HCT116 (cell line): ENCODE results near the gene THAP10. TPM values are rescaled to one million over a fixed set of nuclear protein-coding genes. Genes with fewer than 3 reads are reported as not detected.

Source experiments
- ATAC-seq: fragments of 200-7000 bp; cut with Tn5 transposase; 2 replicates; pipeline ENCODE4 v1.9.1; 2020; ENCODE audit warnings: mild to moderate bottlenecking, moderate library complexity
- BruUV-seq: library from RNA; stranded (reverse); fragments of 400-500 nt; replicated peaks from 2 replicates; lab custom pipeline; 2021; lab: Mats Ljungman, UMichigan
- CTCF ChIA-PET: fragments of 300-600 bp; sonication (Branson Sonifier 250); formaldehyde crosslinking; loops from one replicate; lab custom pipeline; 2021; ENCODE audit warnings: antibody characterized with exemption; lab: Charles Lee
- POLR2A ChIA-PET: fragments of 300-600, 350-600 bp; sonication (Branson Sonifier 250); formaldehyde crosslinking; loops from one replicate; lab custom pipeline; 2021; ENCODE audit warnings: antibody characterized with exemption; lab: Charles Lee
- RAD21 ChIA-PET, 2 experiments: fragments of 300-600 bp; sonication (Branson Sonifier 250); formaldehyde crosslinking; loops; one replicate each; lab custom pipeline; 2023; ENCODE audit warnings: low total read pairs in 2 of 2; ENCODE audit not compliant: uncharacterized antibody in 2 of 2, unreplicated experiment in 2 of 2, low non-redundant PET in 1 of 2; lab: Charles Lee
- DNase-seq: peaks from one replicate; pipeline ENCODE4 v3.0.0-alpha.2; 2010; ENCODE audit warnings: low read depth, low spot score
- H2AFZ ChIP-seq: fragments of 200-600 bp; shearing (Covaris generic), sonication (generic); 2 replicates; pipeline ENCODE4 v1.6.1; 2017; ENCODE audit warnings: low read depth, mixed run types, mixed read lengths, antibody characterized with exemption, low read length; ENCODE audit not compliant: poor library complexity, severe bottlenecking
- H3K27ac ChIP-seq: 2 replicates; pipeline ENCODE4 v1.5.1; 2012; ENCODE audit warnings: low read depth, low read length
- H3K27me3 ChIP-seq: fragments of 200-600 bp; sonication (generic); 2 replicates; pipeline ENCODE4 v1.6.1; 2016; ENCODE audit warnings: mixed run types, low read length, mixed read lengths; ENCODE audit not compliant: insufficient read depth
- H3K36me3 ChIP-seq, 2 experiments: fragments of 200-500 bp in 1 of 2; fragments of 200-600 bp in 1 of 2; sonication (Bioruptor generic) in 1 of 2; sonication (generic) in 1 of 2; 2 replicates each; pipeline versions ENCODE4 v1.5.1 to v1.6.1; 2014 to 2016; ENCODE audit warnings: low read length in 2 of 2, inconsistent platforms in 1 of 2, mixed read lengths in 1 of 2, mixed run types in 1 of 2; ENCODE audit not compliant: insufficient read depth in 2 of 2, control insufficient read depth in 1 of 2
- H3K4me1 ChIP-seq, 2 experiments: fragments of 200-600 bp in 1 of 2; sonication (generic) in 1 of 2; 2 replicates each; pipeline versions ENCODE4 v1.5.1 to v1.6.1; 2012 to 2017; ENCODE audit warnings: low read length in 2 of 2, inconsistent platforms in 1 of 2, mild to moderate bottlenecking in 1 of 2, mixed read lengths in 1 of 2, mixed run types in 1 of 2, moderate library complexity in 1 of 2; ENCODE audit not compliant: insufficient read depth in 2 of 2, control insufficient read depth in 1 of 2
- H3K4me2 ChIP-seq: fragments of 200-600 bp; sonication (generic); 2 replicates; pipeline ENCODE4 v1.6.1; 2017; ENCODE audit warnings: mixed run types, low read length, mixed read lengths
- H3K4me3 ChIP-seq, 2 experiments: fragments of 200-600 bp in 1 of 2; sonication (generic) in 1 of 2; replicated peaks in 1 of 2; 2 replicates each; pipeline ENCODE4 v1.5.1; 2011 to 2016; ENCODE audit warnings: low read length in 2 of 2, control low read depth in 1 of 2, low read depth in 1 of 2, mild to moderate bottlenecking in 1 of 2, mixed read lengths in 1 of 2, mixed run types in 1 of 2
- H3K79me2 ChIP-seq: fragments of 200-600 bp; sonication (generic); 2 replicates; pipeline ENCODE4 v1.6.1; 2017; ENCODE audit warnings: mild to moderate bottlenecking, mixed run types, low read length, moderate library complexity, mixed read lengths; ENCODE audit not compliant: insufficient read depth
- H3K9ac ChIP-seq: fragments of 200-600 bp; sonication (generic); 2 replicates; pipeline ENCODE4 v1.6.1; 2016; ENCODE audit warnings: low read length, mixed read lengths
- H3K9me2 ChIP-seq: fragments of 200-600 bp; sonication (generic), shearing (Covaris generic); 2 replicates; pipeline ENCODE4 v1.6.1; 2017; ENCODE audit warnings: mixed run types, mild to moderate bottlenecking, moderate library complexity; ENCODE audit not compliant: insufficient read depth
- H3K9me3 ChIP-seq, 2 experiments: fragments of 200-500 bp in 1 of 2; fragments of 200-600 bp in 1 of 2; sonication (Bioruptor generic) in 1 of 2; sonication (generic) in 1 of 2; 2 replicates each; pipeline ENCODE4 v1.6.1; 2014 to 2017; ENCODE audit warnings: low read length in 2 of 2, mixed read lengths in 2 of 2, inconsistent platforms in 1 of 2, low read depth in 1 of 2, mild to moderate bottlenecking in 1 of 2, mixed run types in 1 of 2, moderate library complexity in 1 of 2; ENCODE audit not compliant: control insufficient read depth in 1 of 2, insufficient read depth in 1 of 2
- H4K20me1 ChIP-seq: fragments of 200-600 bp; sonication (generic), shearing (Covaris generic); 2 replicates; pipeline ENCODE4 v1.6.1; 2017; ENCODE audit warnings: mixed run types, mild to moderate bottlenecking, moderate library complexity; ENCODE audit not compliant: insufficient read depth
- ATF3 ChIP-seq: IDR thresholded peaks from 2 replicates; pipeline ENCODE4 v1.6.1; 2012
- CBX3 ChIP-seq: IDR thresholded peaks from 2 replicates; pipeline ENCODE4 v1.6.1; 2012; ENCODE audit warnings: low read depth
- CEBPB ChIP-seq: IDR thresholded peaks from 2 replicates; pipeline ENCODE4 v1.6.1; 2012; ENCODE audit warnings: low read depth
- CTCF ChIP-seq, 3 experiments: fragments of 200-600 bp in 1 of 3; sonication (generic) in 1 of 3; IDR thresholded peaks in 2 of 3; conservative IDR thresholded peaks in 1 of 3; 2 replicates each; pipeline ENCODE4 v1.5.1; 2012 to 2017; ENCODE audit warnings: low read depth in 2 of 3, low read length in 2 of 3, antibody characterized with exemption in 1 of 3, borderline replicate concordance in 1 of 3, control low read depth in 1 of 3, mild to moderate bottlenecking in 1 of 3, mixed read lengths in 1 of 3, mixed run types in 1 of 3, moderate library complexity in 1 of 3; ENCODE audit not compliant: insufficient read depth in 1 of 3
- EGR1 ChIP-seq: IDR thresholded peaks from 2 replicates; pipeline ENCODE4 v1.6.1; 2012; ENCODE audit warnings: low read depth
- EZH2 ChIP-seq: fragments of 200-600 bp; sonication (generic); IDR thresholded peaks from 2 replicates; pipeline ENCODE4 v1.6.1; 2017; ENCODE audit warnings: antibody characterized with exemption, mixed run types
- EZH2phosphoT487 ChIP-seq: fragments of 200-600 bp; IDR thresholded peaks from 2 replicates; pipeline ENCODE4 v1.6.1; 2018; ENCODE audit warnings: antibody characterized with exemption, borderline replicate concordance
- FOSL1 ChIP-seq: IDR thresholded peaks from 2 replicates; pipeline ENCODE4 v1.6.1; 2012; ENCODE audit warnings: low read depth
- JUND ChIP-seq: IDR thresholded peaks from 2 replicates; pipeline ENCODE4 v1.6.1; 2012
- MAX ChIP-seq: IDR thresholded peaks from 2 replicates; pipeline ENCODE4 v1.6.1; 2012
- POLR2A ChIP-seq: IDR thresholded peaks from 2 replicates; pipeline ENCODE4 v1.7.0; 2011; ENCODE audit warnings: borderline replicate concordance; ENCODE audit not compliant: insufficient read depth, insufficient read length; ENCODE audit errors: extremely low read depth
- POLR2AphosphoS5 ChIP-seq: IDR thresholded peaks from 2 replicates; pipeline ENCODE4 v1.6.1; 2011; ENCODE audit warnings: mild to moderate bottlenecking, low read depth, low read length, moderate library complexity
- RAD21 ChIP-seq: IDR thresholded peaks from 2 replicates; pipeline ENCODE4 v1.6.1; 2012; ENCODE audit warnings: low read depth, mild to moderate bottlenecking
- SIN3A ChIP-seq: IDR thresholded peaks from 2 replicates; pipeline ENCODE4 v1.6.1; 2012; ENCODE audit warnings: low read depth
- SP1 ChIP-seq: IDR thresholded peaks from 2 replicates; pipeline ENCODE4 v1.6.1; 2012; ENCODE audit warnings: low read depth
- TCF7L2 ChIP-seq: IDR thresholded peaks from 2 replicates; pipeline ENCODE4 v1.7.0; 2011; ENCODE audit warnings: borderline replicate concordance, inconsistent platforms; ENCODE audit not compliant: insufficient read depth, insufficient read length; ENCODE audit errors: extremely low read depth
- YY1 ChIP-seq: IDR thresholded peaks from 2 replicates; pipeline ENCODE4 v1.6.1; 2011; ENCODE audit warnings: low read length, low read depth, moderate library complexity, mild to moderate bottlenecking; ENCODE audit not compliant: insufficient replicate concordance; ENCODE audit errors: extremely low read depth
- ZBTB33 ChIP-seq: IDR thresholded peaks from 2 replicates; pipeline ENCODE4 v1.6.1; 2011; ENCODE audit warnings: mild to moderate bottlenecking, low read length, moderate library complexity; ENCODE audit not compliant: insufficient replicate concordance; ENCODE audit errors: extremely low read depth
- ZFX ChIP-seq: fragments of 450-650 bp; IDR thresholded peaks from 2 replicates; pipeline ENCODE4 v1.6.1; 2017
- ZNF274 ChIP-seq: fragments of 200-500 bp; sonication (Bioruptor generic); IDR thresholded peaks from 2 replicates; pipeline ENCODE4 v1.6.1; 2014; ENCODE audit warnings: mild to moderate bottlenecking, low read depth, low read length, inconsistent platforms
- intact Hi-C: fragments of 100-400 bp; cut with micrococcal nuclease; formaldehyde crosslinking; loops from 2 replicates; pipeline ENCODE4 v1.10.0; 2022
- total RNA-seq: library from RNA; stranded (reverse); gene quantifications from one replicate; pipeline ENCODE4 v1.2.1, GENCODE V29; 2021; ENCODE audit not compliant: unreplicated experiment

The THAP10 gene
- total RNA-seq, 1 experiment from 2014 or later = 2.8 TPM

GRCh38 chr15:70880781-70881180 is 11.5 kb downstream of the THAP10 start (continued):
- no peak for TF ChIP-seq TCF7L2

- Histone ChIP-seq H3K4me2 (no peak overlapping the region), H3K9ac (no peak overlapping the region), H3K4me1 (peaks cover 0 to 8% of the 10 kb centered on the region in 2 experiments; a peak in 2 of 4 replicates), H3K36me3 (no peaks in the 10 kb centered on the region), H3K9me2 (no peaks in the 10 kb centered on the region), H3K27me3 (no peaks in the 10 kb centered on the region), H3K4me3 (no peak overlapping the region), H3K9me3 (no peaks in the 10 kb centered on the region), H4K20me1 (no peaks in the 10 kb centered on the region), H3K27ac (no peak overlapping the region), H3K79me2 (no peaks in the 10 kb centered on the region), H2AFZ (peak overlapping the region; percentile 23)
- no peak for DNase-seq
- no TSS peak for BruUV-seq
- ATAC-seq = 0 out of 2 replicates have a peak, but pooled peaks have one; percentile 34
- TF ChIP-seq JUND (no peak), RAD21 (no peak), ZNF274 (no peak), ZBTB33 (no peak), SIN3A (no peak), CBX3 (no peak), FOSL1 (no peak), CEBPB (no peak), ZFX (no peak), POLR2A (no peak), ATF3 (no peak), EZH2 (no peak), MAX (no peak), CTCF (IDR thresholded peaks at IDR 0.05 in 2 of 3, conservative IDR thresholded peaks at IDR 0.05 in 1 of 3; ENCODE audit: borderline replicate concordance in 1 of 3, insufficient read depth in 1 of 3, low read depth in 2 of 3, low read length in 2 of 3) (no peak), EGR1 (no peak), YY1 (no peak), EZH2phosphoT487 (no peak), POLR2AphosphoS5 (no peak), SP1 (no peak)
- intact Hi-C loops = no loop called here
- RAD21 ChIA-PET = no interaction called here
- CTCF ChIA-PET = no interaction called here
- POLR2A ChIA-PET = interaction anchor here (0.5 kb wide), 1 partner anchor 67 kb away, joined by 3 read pairs; no protein-coding TSS in a partner anchor
These were observed 12.8 kb downstream of the THAP10 start for GRCh38 chr15:70879401-70879800.
